Mucosa of descending colon (tissue), 3 donors: ENCODE data around the gene NCOA4. TPM values are rescaled to one million over a fixed set of nuclear protein-coding genes. Genes with fewer than 3 reads are reported as not detected.
"Not testable (repeated sequence)": the region's sequence is repeated elsewhere in the genome, so short reads cannot be mapped to it uniquely, and the experiment has no call there.

ENCODE experiments used
- ATAC-seq: fragments of 200-7000 bp; cut with Tn5 transposase; one replicate; pipeline ENCODE4 v1.9.1; 2020; ENCODE audit warnings: mild to moderate bottlenecking, moderate library complexity
- DNase-seq, 3 donors: peaks; one replicate each; pipeline ENCODE4 v3.0.0-alpha.2; 2020
- H3K36me3 ChIP-seq: fragments of 200-600 bp; one replicate; pipeline ENCODE4 v1.8.0; 2021; ENCODE audit warnings: low read depth, mild to moderate bottlenecking
- H3K4me1 ChIP-seq: fragments of 200-600 bp; one replicate; pipeline ENCODE4 v1.8.0; 2021; ENCODE audit warnings: low read depth, mild to moderate bottlenecking
- H3K4me3 ChIP-seq: fragments of 200-600 bp; one replicate; pipeline ENCODE4 v1.8.0; 2021; ENCODE audit warnings: mild to moderate bottlenecking
- H3K9me3 ChIP-seq: fragments of 200-600 bp; one replicate; pipeline ENCODE4 v1.8.0; 2021; ENCODE audit warnings: mild to moderate bottlenecking
- intact Hi-C, 2 donors: fragments of 100-400 bp; cut with DNase I in 1 of 2; cut with micrococcal nuclease in 1 of 2; formaldehyde crosslinking; loops; one replicate each; pipeline versions ENCODE4 v1.11.0 to v1.11.1; 2022; cut with DNase I, micrococcal nuclease
- total RNA-seq, 3 donors: library from RNA; stranded (reverse); fragmentation: NEBNext Ultra II Directional in 2 of 3; extraction: Animal tissue kit (Norgen Biotek cat#: 25700) in 2 of 3; gene quantifications; one replicate each; pipeline versions ENCODE4 v1.2.1 to v1.2.4, GENCODE V29; 2021 to 2023
- donor health status: DM: no; HTN: no; CAD: no; lungs with moderate emphysema.
- donor health status: DM: no; HTN: no; CAD: no.
- donor health status: DM: no; HTN: yes; CAD: no.

Gene NCOA4
- total RNA-seq, 3 donors from 2014 or later = 183 to 206 (median 193) TPM

DNA sequence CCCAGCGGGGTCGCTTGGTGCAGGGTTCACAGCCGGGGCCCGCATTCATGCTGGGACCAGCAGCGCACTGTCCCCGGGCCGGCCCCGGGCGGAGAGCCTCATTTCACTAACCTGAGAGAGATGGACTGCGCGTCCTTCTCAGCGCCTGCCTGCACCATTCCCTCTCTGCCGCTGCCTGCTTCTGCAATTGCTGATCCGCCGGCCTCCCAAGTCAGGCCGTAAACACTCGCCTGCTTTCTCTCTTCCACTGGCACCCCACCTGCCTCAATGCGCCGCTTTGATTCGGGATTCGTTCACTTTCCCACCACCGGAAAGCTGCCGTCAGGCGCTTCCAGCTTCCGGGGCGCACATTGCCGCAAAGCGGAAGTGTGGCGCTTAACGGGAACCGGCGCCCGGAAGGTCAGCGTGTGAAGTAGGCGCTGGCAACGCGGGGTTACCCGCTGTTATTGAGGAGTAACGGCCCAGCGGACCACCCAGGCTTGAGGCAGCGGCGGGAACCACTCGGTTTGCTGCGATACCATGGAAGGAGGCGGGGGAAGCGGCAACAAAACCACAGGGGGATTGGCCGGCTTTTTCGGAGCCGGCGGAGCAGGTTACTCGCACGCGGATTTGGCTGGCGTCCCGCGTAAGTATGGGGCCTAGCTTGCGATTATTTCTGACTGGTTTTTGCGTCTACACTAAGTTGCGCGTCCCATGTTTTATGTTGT, 58.2 kb downstream of the NCOA4 start, which contains the start of gene TIMM23:
TIMM23 (plus strand) TSS at position 384 of the 707 bp plus-strand sequence; CDS start at position 520, 136 bp downstream.
- H3K9me3 ChIP-seq, H3K36me3 ChIP-seq, intact Hi-C loops: not testable (repeated sequence)
- Histone ChIP-seq H3K4me1 (peaks cover 11% of the 10 kb centered on the region), H3K4me3 (peak within 1 kb of the TSS; percentile 63)
- ATAC-seq (peak; percentile 98), DNase-seq (peak; percentile 92 to 93 (median 93))

DNA sequence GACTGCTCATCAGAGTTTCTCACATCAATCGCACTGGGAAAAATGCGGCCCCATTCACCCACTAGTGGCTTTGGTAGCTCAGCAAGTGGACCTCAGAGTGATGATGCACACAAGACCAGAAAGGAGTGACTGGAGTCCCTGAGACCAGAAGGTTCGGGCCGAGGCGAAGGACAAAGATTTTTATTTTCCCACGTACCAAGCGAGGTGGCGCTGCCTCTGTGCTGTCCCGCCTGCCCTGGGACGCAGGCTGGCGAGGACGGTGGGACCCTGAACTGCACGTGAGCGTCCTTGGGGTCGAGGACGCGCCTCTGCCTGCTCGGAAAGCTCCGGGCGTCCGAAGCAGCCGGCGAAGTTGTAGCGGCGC, 58.7 kb downstream of the NCOA4 start:
- intact Hi-C loops, H3K36me3 ChIP-seq, H3K9me3 ChIP-seq: not testable (repeated sequence)
- ATAC-seq = peak; percentile 58
- Histone ChIP-seq H3K4me3 (peak overlapping the region; percentile 63), H3K4me1 (peaks cover 11% of the 10 kb centered on the region)
- peak in 1 of 3 donors; percentile 3 for DNase-seq

DNA sequence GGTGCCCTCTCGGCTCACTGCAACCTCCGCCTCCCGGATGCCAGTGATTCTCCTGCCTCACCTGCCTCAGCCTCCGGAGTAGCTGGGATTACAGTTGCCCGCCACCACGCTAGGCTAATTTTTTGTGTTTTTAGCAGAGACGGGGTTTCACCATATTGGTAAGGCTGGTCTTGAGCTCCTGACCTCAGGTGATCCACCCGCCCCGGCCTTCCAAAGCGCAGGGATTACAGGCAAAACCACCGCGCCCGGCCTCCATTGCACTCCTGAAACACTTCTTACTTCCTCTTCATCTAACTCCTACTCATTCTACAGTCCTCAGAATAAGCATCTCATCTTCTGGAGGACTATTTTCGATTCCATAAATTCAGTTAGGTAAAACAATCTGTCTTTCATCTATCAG, 59.4 kb downstream of the NCOA4 start:
- ATAC-seq (peak; percentile 22), DNase-seq (peak in 2 of 3 donors; percentile 16 to 31)
- H3K36me3 ChIP-seq, intact Hi-C loops, H3K9me3 ChIP-seq, H3K4me3 ChIP-seq: not testable (repeated sequence)
- peaks cover 11% of the 10 kb centered on the region for H3K4me1 ChIP-seq

DNA sequence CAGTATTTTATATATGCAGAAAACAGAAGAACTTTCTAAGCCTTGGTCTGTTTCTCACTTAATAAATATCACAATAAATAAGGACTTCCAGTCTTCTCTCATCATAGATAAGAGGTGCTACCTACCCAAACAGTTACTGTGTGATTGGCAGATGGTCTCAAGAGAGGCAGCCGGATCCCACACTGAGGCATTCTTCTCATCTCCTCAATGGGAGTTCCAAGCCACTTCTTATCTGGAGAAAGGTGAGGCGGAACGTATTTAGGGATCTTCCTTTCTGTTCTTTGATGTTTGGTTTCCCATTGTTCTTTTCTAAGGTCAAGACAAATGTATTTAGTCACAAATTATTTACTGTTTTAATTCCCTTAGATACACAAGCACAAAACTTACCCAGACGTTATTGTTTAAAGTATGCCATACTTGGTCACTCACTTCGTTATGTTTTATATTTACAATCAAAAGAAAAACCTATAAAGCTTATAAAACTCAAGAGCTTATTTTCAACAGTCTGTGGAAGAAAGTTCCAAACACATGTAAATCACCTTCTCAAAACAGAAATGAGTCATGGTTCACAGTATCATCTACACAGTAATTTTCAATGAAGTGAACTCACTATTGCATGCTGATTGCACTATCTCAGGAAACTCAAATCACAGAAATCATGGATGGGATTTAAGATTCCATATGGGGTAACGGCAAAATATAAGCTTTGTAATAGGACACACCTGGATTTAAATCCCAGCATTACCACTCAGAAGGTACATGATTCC, 67.6 kb downstream of the NCOA4 start:
- ATAC-seq, H3K4me3 ChIP-seq, H3K9me3 ChIP-seq, intact Hi-C loops, H3K4me1 ChIP-seq, H3K36me3 ChIP-seq, DNase-seq: not testable (repeated sequence)

DNA sequence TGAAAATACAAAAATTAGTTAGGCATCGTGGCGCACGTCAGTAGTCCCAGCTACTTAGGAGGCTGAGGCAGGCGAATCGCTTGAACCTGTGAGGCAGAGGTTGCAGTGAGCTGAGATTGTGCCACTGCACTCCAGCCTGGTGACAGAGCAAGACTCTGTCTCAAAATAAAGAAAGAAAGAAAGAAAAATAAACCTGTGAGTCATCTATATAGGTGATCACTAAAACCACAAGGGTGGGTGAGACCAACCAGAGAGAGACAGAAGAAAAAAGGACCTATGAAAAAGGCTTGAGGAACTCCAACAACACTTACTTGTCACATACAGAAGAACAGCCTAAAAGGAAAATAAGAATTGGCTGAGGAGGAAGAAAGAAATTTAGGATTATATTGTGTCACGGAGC, 72.5 kb downstream of the NCOA4 start:
- H3K4me1 ChIP-seq, ATAC-seq, H3K9me3 ChIP-seq, H3K36me3 ChIP-seq, DNase-seq, intact Hi-C loops, H3K4me3 ChIP-seq: not testable (repeated sequence)

DNA sequence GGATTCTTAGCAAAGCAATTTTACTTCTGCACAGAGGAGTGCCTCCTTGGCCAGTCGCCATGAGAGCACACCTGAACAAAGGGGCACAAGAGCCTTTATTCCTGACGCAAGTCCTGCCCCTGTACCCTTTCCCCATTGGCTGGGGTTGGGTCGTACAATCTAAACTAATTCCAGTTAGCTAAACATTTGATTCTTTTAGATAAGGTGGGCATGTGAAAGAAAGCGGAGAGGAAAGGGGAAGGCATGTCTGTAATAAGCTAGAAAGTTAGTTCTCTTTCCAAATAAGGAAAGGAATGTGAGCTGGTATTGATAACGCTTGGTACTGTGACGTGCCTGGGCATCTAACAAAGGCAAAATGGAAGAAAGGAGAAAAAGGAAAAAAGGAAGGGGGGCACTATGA, 73.8 kb downstream of the NCOA4 start:
- ATAC-seq, H3K36me3 ChIP-seq, DNase-seq, H3K4me1 ChIP-seq, intact Hi-C loops, H3K9me3 ChIP-seq, H3K4me3 ChIP-seq: not testable (repeated sequence)

Other genes starting within 250 kb of the NCOA4 start
- gene AGAP4, start 183.1 kb downstream of the NCOA4 start, total RNA-seq = 10 to 100 TPM; 13.2 to 19.8 (median 19.1) TPM
- gene TIMM23, start 58.1 kb downstream of the NCOA4 start, total RNA-seq = 10 to 100 TPM; 39.5 to 47.9 (median 47.6) TPM
- not detected for gene MSMB, start 15.6 kb upstream of the NCOA4 start, total RNA-seq